Retina (tissue), 1 donor: Measurements from ENCODE around the gene SLC25A38.
"Not testable (repeated sequence)": the region's sequence is repeated elsewhere in the genome, so short reads cannot be mapped to it uniquely, and the experiment has no call there.

ENCODE experiments used
- DNase-seq: peaks from one replicate; pipeline ENCODE4 v3.0.0-alpha.2; 2016

Gene SLC25A38, protein sequence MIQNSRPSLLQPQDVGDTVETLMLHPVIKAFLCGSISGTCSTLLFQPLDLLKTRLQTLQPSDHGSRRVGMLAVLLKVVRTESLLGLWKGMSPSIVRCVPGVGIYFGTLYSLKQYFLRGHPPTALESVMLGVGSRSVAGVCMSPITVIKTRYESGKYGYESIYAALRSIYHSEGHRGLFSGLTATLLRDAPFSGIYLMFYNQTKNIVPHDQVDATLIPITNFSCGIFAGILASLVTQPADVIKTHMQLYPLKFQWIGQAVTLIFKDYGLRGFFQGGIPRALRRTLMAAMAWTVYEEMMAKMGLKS

DNA sequence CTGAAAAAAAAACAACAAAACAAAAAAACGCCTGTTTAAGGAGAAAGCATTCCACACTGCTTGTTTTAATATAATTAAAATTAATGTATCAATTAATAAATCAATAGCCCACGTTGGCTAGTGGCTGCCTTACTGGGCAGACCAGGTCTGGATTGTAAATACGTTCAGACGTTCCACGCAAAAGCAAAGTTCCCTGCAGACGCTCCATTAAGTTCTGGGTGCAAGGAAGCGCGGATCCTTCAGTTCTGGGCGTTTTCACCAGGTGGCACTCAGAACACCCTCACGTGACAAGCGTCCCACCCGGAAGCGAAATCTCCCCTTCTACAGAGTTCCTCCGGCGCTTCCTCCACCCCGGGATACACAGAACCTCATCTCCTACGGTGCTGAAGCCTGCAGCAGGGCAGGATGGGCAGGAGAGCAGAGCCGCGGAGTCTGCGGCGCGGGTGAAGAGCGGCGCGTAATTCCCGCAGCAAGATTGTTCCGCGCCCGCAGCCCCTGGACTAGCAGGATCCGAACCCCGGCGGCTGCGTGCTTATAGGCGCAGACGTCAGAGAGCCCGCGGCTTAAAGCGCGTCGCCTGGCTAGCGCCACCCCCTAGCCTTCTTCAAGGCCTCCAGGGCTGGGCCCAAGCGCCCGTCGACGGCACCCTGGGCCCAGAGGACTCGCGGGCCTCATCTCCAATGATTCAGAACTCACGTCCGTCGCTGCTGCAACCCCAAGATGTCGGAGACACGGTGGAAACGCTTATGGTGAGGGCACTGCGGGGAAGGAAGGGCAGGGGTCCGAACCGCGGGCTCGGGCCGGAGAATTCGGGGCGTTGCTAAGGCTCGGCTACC is at the start of gene SLC25A38:
SLC25A38 (plus strand) TSS at position 326 of the 836 bp plus-strand sequence; CDS start at position 681, 355 bp downstream.
- DNase-seq, result peak; percentile 94

GRCh38 chr3:39333607-39334006 is 49.6 kb upstream of the SLC25A38 start:
- no peak for DNase-seq

- no peak for DNase-seq
Observed at GRCh38 chr3:39334205-39334604, 49.0 kb upstream of the SLC25A38 start.

DNA sequence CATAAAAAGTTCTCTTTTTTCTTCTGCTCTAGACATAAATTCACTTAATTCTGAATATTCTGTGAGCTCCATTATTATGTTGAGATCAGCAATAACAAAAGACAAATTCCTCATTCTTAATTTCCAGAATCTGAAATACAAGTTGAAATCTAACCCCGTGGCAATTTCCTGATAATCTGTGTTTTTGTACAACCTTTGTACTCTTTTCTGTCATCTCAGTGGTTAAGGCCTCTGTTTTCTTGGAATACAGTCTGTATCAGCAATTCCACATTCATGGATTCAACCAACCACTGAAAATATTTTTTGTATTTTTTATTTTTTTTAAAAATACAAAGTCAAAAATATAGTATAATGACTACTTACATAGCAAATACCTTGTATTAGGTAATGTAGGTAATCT is 45.0 kb upstream of the SLC25A38 start:
- no peak for DNase-seq

DNA sequence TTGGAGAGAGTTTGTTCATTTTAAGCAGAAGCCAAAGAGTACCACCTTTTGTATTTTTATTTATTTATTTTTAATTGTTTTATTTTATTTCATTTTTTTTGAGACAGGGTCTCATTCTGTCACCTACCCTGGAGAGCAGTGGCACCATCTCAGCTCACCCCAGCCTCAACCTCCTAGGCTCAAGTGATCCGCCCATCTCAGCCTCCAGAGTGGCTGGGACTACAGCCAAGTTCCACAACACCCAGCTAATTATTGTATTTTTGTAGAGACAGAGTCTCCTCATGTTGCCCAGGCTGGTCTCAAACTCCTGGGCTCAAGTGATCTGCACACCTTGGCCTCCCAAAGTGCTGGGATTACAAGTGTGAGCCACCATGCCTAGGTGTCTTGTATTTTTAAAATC is 44.1 kb upstream of the SLC25A38 start:
- no peak for DNase-seq

DNA sequence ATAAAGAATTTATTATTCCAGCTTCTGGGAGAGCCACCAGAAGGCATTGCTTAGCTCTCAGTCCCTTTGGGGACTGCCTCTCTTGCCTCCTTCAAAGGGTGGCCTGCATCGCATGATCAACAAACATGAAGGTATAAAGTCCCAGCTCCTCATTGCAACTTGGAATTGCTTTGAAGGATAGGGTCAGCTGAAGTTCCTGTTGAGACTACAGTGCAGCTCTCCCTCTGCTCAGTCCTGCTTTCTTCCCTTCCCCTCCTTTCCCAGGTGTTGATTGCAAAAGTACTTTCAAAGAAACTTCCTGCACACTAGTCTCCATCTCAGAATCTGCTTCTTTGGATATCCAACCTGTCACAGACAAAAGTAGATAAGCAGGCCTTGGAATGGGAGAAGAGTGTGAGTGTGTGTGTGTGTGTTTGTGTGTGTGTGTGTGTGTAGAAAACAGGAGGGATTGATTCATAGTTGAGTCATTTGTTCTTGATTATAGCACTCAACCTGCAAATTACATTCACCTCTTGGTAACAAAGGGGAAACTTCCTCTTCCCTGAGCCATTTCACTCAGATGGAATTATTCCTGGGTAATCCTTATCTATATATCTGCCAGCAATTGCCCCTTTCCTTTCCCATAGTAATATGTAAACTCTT is 40.0 kb upstream of the SLC25A38 start:
- DNase-seq, result no peak

DNA sequence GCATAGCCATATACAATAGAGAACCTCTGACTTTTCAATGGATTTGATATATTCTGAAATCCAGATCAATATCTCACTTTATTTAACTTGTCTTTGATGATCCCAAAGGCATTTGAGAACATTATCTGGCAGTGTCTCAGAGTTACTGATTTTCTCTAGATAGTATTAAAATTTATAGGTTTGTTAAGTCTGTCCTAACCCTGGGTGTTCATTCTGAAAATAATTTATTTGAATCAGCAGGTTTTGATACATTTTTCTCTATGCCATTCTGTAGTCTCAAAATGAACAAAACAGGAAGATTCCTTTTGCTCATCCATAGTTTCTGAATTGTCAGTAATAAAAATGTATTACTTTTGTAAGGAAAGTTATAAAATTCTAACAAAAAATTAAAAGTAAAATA is 39.4 kb upstream of the SLC25A38 start:
- no peak for DNase-seq

- DNase-seq, result no peak
Observed at GRCh38 chr3:39344746-39345344, 38.3 kb upstream of the SLC25A38 start.

- no peak for DNase-seq
Observed at GRCh38 chr3:39346785-39347585, 36.2 kb upstream of the SLC25A38 start.

GRCh38 chr3:39347586-39347876 is 35.6 kb upstream of the SLC25A38 start:
- DNase-seq, result no peak

- no peak for DNase-seq
Observed at GRCh38 chr3:39349080-39349479, 34.1 kb upstream of the SLC25A38 start.

GRCh38 chr3:39350714-39351113 is 32.5 kb upstream of the SLC25A38 start:
- DNase-seq, result no peak

DNA sequence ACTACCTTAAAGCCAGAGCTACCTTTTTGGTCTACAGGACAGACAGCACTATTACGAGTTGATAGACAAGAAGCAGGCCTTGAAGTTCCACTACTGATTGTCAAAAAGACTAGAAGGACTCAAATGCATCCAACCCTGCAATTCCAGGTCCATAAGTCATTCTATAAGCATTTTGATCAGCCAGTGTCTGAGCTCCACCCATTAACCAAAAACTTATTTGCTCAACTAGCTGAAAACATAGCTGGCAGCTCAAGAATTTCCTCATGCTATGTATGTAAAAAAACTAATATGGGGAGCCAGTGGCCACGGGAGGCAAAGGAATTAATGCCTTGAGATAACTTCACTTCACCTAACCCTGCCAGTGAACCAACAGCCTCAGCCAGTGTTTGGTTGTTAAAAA is 32.0 kb upstream of the SLC25A38 start:
- DNase-seq, result not testable (repeated sequence)

GRCh38 chr3:39353168-39353927 is 29.8 kb upstream of the SLC25A38 start:
- not testable (repeated sequence) for DNase-seq

DNA sequence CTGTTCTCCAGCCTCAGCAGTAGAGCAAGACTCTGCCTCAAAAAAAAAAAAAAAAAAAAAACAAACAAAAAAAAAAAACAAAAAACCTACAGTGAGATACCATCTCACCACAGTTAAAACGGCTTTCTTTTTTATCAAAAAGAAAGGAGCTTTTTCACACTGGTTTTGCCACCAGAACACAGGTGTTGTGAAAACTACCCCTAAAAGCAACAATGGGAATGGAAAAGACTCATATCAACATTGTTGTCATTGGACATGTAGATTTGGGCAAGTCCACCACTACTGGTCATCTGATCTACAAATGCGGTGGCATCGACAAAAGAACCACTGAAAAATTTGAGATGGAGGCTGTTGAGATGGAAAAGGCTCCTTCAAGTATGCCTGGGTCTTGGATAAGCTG is 24.8 kb upstream of the SLC25A38 start:
- DNase-seq, result no peak

DNA sequence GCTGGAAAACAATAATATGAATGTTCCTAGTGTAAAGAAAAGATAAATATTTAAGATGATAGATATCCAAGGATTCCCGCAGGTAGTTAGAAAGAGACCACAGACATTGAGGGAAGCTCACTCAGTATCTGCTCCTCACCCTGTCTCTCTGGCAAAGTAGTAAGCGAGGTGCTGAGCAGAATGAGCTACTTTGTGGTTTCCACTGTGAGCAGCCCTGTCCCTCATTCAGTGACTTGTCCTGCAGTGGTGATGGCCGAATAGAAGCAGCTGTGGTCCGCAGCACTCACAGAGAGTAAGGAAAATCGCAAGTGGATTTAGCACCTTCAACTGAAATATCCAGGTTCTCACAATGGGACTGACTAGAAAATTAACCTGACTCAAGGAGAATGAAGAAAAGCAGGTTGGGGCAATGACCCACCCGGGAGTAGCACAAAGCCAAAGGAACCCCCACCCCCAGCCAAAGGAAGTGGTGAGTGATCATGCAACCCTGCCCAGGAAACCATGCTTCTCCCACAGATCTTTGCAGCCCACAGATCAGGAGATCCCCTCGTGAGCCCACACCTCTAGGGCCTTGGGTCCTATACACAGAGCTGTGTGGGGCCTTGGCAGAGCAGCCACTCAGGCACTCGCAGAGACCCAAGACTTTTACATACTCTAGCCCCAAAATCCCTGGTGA is 21.8 kb upstream of the SLC25A38 start:
- DNase-seq, result no peak

- no peak for DNase-seq
Observed at GRCh38 chr3:39362192-39362591, 21.0 kb upstream of the SLC25A38 start.

DNA sequence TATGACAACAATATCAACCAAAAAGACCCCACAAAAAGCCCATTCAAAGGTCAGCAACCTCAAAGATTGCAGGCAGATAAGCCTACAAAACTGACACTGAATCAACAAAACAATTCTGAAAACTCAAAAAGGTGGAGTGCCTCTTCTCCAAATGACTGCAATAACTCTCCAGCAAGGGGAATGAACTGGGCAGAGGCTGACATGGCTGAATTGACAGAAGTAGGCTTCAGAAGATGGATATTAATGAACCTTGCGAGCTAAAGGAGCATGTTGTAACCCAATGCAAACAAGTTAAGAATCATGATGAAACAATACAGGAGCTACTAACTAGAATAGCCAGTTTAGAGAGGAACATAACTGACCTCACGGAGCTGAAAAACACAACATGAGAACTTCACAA is 20.4 kb upstream of the SLC25A38 start:
- no peak for DNase-seq

GRCh38 chr3:39370450-39370849 is 12.7 kb upstream of the SLC25A38 start:
- DNase-seq, result not testable (repeated sequence)

DNA sequence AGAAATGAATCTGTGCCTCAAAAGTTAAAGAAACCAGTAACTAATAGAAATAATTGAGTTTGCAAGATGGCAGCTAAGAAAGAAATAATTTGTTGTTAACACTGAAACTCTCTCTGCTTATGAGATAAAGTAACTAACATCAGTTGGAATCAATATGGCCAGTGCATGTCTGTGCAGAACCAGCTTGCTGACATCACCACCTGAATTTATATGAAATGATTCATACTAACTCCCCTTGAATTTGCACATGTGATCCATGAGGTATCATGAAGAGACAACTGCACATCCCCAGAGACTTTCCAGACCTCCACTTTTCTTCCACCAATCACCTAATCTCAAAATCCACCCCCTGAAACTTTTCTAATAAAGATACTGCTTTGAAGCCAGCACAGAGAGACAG is 10.3 kb upstream of the SLC25A38 start:
- no peak for DNase-seq

DNA sequence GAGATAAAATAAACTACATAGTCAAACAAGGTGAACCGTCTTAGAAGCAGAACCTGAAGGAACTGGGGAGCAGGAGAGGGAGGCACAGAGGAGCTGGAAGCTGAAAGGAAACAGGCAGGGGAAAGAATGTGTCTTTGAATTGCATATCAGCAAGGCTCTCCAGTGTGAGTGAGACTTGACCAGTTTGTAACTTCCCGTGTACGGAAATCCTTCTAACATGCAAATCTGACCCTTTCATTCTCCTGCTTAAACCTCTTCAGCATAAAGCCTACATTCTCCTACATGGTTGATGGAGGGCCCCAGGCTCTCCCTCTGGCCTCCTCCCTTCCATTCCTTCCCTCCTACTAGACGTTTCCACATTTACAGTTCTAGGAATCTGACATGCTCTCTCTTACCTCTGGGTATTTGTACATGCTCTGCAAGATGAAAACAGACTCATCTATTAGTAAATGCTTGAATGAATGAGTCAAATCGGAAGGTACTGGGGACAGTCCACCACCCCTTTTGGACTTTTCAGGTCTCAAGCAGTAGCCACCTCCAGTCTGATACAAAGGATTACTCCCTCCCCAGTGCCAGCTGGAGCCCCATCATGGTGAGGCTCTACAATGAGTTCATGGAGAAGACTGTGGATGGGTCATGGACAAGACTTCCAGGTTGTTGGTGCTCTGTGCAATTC is 6.1 kb upstream of the SLC25A38 start:
- DNase-seq, result no peak
